ENCODE data around the gene ASTL.
"Not testable (repeated sequence)": the region's sequence is repeated elsewhere in the genome, so short reads cannot be mapped to it uniquely, and the experiment has no call there.

The ASTL gene

DNA sequence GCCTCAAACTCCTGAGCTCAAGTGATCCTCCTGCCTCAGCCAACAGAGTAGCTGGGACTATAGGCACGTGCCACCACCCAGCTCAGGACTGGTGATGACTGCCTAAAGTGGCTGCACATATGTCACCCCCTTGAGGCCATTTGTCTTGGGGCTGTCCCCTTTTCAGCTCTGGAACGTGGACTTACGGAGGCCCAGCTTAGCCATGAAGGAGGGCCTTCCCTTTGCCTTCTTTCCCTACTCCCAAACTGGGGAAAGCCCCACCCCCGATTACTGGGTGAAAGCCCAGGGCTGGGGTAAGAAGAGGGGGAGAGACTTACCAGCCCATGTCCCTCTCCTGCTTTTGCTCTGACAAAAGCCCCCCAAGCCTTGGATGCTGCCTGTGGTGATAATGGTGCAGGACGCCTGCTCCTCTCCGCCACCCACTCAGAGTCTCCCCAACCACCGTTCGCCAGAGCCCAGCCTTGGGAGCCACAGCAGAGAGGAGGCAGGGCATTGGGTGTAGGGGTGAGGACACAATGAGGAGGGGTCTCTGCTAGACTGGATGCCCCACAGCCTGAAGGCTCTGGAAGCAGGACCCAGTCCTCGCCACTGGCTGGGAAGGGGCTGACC is 9.4 kb upstream of the ASTL start:
- Mint-ChIP-seq H3K4me1 (peaks cover 71% of the 10 kb centered on the region), H3K27me3 (no peaks in the 10 kb centered on the region), H3K27ac (ENCODE audit: low read depth) (peak overlapping the region; percentile 97), H3K9me3 (no peaks in the 10 kb centered on the region), H3K4me3 (peak overlapping the region; percentile 96), H3K36me3 (ENCODE audit: insufficient read depth) (peaks cover 47% of the 10 kb centered on the region)
- no peak for ATAC-seq (replicated peaks; ENCODE audit: extremely low read depth, poor library complexity, severe bottlenecking)
- no peak for DNase-seq (ENCODE audit: low spot score in 2 of 2)

DNA sequence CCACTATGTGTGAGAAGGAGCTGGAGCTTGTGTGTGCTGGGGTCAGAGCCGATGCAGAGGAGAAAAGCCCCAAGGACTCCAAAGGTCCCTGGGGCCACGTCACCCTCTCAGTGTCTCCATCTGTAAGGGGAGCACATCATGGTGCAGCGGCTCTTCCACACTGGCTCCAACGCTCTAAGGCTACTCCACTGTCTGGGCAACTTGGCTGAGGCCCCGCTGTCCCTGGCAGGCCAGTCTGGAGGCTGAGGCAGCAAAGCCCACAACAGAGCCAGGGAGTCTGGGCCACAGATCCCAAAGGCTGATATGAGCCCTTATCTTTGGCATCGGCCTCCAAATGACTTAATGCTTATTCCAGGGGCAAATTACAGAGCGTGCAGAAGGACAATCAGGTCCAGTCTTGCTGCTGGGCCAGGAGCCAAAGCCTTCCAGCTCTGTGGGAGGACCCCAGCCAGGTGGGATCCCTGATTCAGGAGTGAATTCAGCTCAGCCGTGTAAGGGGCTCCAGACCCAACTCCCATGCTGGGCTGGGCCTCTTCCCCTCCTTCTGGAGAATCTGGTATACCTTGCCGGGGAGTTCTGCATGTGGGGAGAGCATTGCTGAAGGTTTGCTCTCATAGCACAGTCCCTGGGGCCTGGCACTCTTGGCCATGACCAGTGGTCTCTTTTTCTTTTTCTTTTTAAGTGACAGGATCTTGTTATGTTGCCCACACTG is 8.7 kb upstream of the ASTL start:
- Mint-ChIP-seq H3K4me3 (peak overlapping the region; percentile 96), H3K4me1 (peaks cover 75% of the 10 kb centered on the region), H3K36me3 (ENCODE audit: insufficient read depth) (peaks cover 52% of the 10 kb centered on the region), H3K27ac (ENCODE audit: low read depth) (peak overlapping the region; percentile 97), H3K9me3 (no peaks in the 10 kb centered on the region), H3K27me3 (no peaks in the 10 kb centered on the region)
- no peak for DNase-seq (ENCODE audit: low spot score in 2 of 2)
- no peak for ATAC-seq (replicated peaks; ENCODE audit: extremely low read depth, poor library complexity, severe bottlenecking)

DNA sequence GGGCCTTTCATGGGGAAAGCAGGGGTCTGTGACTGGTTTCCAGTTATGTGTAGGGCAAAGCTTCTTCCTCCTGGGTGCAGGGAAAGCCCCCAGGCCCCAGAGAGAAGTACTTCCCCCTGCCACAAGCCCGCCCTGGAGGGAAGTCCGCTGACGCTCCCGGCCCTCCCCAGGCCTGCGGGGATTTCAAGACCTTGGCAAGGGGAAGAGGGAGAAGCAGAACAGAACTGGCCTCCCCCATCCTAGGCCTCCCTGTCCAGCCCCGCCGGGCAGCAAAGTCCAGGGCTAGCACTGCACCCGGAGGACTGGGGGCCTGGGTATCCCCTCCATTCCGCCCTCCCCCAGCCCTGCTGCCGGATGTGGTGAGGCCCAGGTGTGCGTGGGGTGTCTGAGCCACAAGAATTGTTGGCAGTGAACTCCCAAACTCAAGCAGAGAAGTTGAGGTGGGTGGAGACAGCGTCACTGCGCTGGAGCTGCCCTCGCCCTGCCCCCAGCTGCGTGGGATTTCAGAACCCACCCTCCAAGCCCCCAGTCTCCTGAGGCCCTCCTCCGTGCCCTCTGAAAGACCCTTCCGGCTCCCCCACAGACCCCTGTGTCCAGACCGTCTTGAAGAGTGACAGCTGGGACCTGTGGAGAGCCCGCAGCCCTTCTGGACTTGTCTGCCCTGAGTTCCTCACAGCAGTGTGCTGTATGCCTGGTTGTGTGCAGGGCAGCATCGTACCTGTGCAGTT is 8.0 kb upstream of the ASTL start:
- Mint-ChIP-seq H3K4me1 (peaks cover 76% of the 10 kb centered on the region), H3K36me3 (ENCODE audit: insufficient read depth) (peaks cover 55% of the 10 kb centered on the region)

GRCh38 chr2:96145848-96146152 is 7.5 kb upstream of the ASTL start:
- no peaks in the 10 kb centered on the region for H3K27me3 Mint-ChIP-seq
- no peaks in the 10 kb centered on the region for H3K9me3 Mint-ChIP-seq
- ATAC-seq (replicated peaks; ENCODE audit: extremely low read depth, poor library complexity, severe bottlenecking) (no peak), DNase-seq (ENCODE audit: low spot score in 2 of 2) (no peak)
- peak overlapping the region; percentile 96 for H3K4me3 Mint-ChIP-seq
- H3K27ac Mint-ChIP-seq (ENCODE audit: low read depth), result peak overlapping the region; percentile 97
- H3K36me3 Mint-ChIP-seq (ENCODE audit: insufficient read depth), result peaks cover 55% of the 10 kb centered on the region
- peaks cover 76% of the 10 kb centered on the region for H3K4me1 Mint-ChIP-seq

More for the DNA sequence above, 8.0 kb upstream of the ASTL start:
- peak; percentile 44 for ATAC-seq (replicated peaks; ENCODE audit: extremely low read depth, poor library complexity, severe bottlenecking)
- DNase-seq (ENCODE audit: low spot score in 2 of 2), result peak; percentile 74 to 87
- H3K9me3 Mint-ChIP-seq, result no peaks in the 10 kb centered on the region
- H3K4me3 Mint-ChIP-seq, result peak overlapping the region; percentile 96
- H3K27me3 Mint-ChIP-seq, result no peaks in the 10 kb centered on the region
- H3K27ac Mint-ChIP-seq (ENCODE audit: low read depth), result peak overlapping the region; percentile 97

- peak; percentile 50 for ATAC-seq (replicated peaks; ENCODE audit: extremely low read depth, poor library complexity, severe bottlenecking)
- peak within 1 kb of the TSS; percentile 96 for H3K4me3 Mint-ChIP-seq
- no peaks in the 10 kb centered on the region for H3K27me3 Mint-ChIP-seq
- H3K9me3 Mint-ChIP-seq, result no peaks in the 10 kb centered on the region
- H3K27ac Mint-ChIP-seq (ENCODE audit: low read depth), result peak within 1 kb of the TSS; percentile 97
- peaks cover 76% of the 10 kb centered on the region for H3K4me1 Mint-ChIP-seq
- peaks cover 54% of the 10 kb centered on the region for H3K36me3 Mint-ChIP-seq (ENCODE audit: insufficient read depth)
- DNase-seq (ENCODE audit: low spot score in 2 of 2), result peak; percentile 80 to 88
Observed at GRCh38 chr2:96145036-96145847, 6.9 kb upstream of the ASTL start, which contains the start of gene DUSP2. Gene DUSP2, minus strand, starts transcription at chr2:96145440. Its CDS starts 86 bp downstream, at chr2:96145354.

- peaks cover 76% of the 10 kb centered on the region for H3K4me1 Mint-ChIP-seq
- no peak for ATAC-seq (replicated peaks; ENCODE audit: extremely low read depth, poor library complexity, severe bottlenecking)
- H3K9me3 Mint-ChIP-seq, result no peaks in the 10 kb centered on the region
Observed at GRCh38 chr2:96144481-96145035, 6.3 kb upstream of the ASTL start.

GRCh38 chr2:96143848-96144480 is 5.7 kb upstream of the ASTL start:
- H3K4me3 Mint-ChIP-seq, result peak overlapping the region; percentile 96
- peak overlapping the region; percentile 97 for H3K27ac Mint-ChIP-seq (ENCODE audit: low read depth)
- ATAC-seq (replicated peaks; ENCODE audit: extremely low read depth, poor library complexity, severe bottlenecking) (no peak), DNase-seq (ENCODE audit: low spot score in 2 of 2) (no peak)
- peaks cover 54% of the 10 kb centered on the region for H3K36me3 Mint-ChIP-seq (ENCODE audit: insufficient read depth)
- H3K4me1 Mint-ChIP-seq, result peaks cover 75% of the 10 kb centered on the region
- H3K9me3 Mint-ChIP-seq, result no peaks in the 10 kb centered on the region
- no peaks in the 10 kb centered on the region for H3K27me3 Mint-ChIP-seq

More at GRCh38 chr2:96144481-96145035, 6.3 kb upstream of the ASTL start:
- no peak for DNase-seq (ENCODE audit: low spot score in 2 of 2)
- H3K27me3 Mint-ChIP-seq, result no peaks in the 10 kb centered on the region
- H3K36me3 Mint-ChIP-seq (ENCODE audit: insufficient read depth), result peaks cover 54% of the 10 kb centered on the region
- H3K27ac Mint-ChIP-seq (ENCODE audit: low read depth), result peak overlapping the region; percentile 97
- H3K4me3 Mint-ChIP-seq, result peak overlapping the region; percentile 96

- H3K4me1 Mint-ChIP-seq, result peaks cover 75% of the 10 kb centered on the region
- H3K9me3 Mint-ChIP-seq, result no peaks in the 10 kb centered on the region
- H3K27ac Mint-ChIP-seq (ENCODE audit: low read depth), result peak overlapping the region; percentile 97
- ATAC-seq (replicated peaks; ENCODE audit: extremely low read depth, poor library complexity, severe bottlenecking), result no peak
- peak overlapping the region; percentile 96 for H3K4me3 Mint-ChIP-seq
- no peaks in the 10 kb centered on the region for H3K27me3 Mint-ChIP-seq
- DNase-seq (ENCODE audit: low spot score in 2 of 2), result no peak
- peaks cover 53% of the 10 kb centered on the region for H3K36me3 Mint-ChIP-seq (ENCODE audit: insufficient read depth)
Observed at GRCh38 chr2:96143231-96143847, 5.0 kb upstream of the ASTL start.

GRCh38 chr2:96142217-96143113 is 4.2 kb upstream of the ASTL start:
- ATAC-seq (replicated peaks; ENCODE audit: extremely low read depth, poor library complexity, severe bottlenecking), result peak; percentile 7
- Mint-ChIP-seq H3K4me1 (peaks cover 75% of the 10 kb centered on the region), H3K36me3 (ENCODE audit: insufficient read depth) (peaks cover 53% of the 10 kb centered on the region), H3K9me3 (no peaks in the 10 kb centered on the region), H3K27me3 (no peaks in the 10 kb centered on the region), H3K27ac (ENCODE audit: low read depth) (peak overlapping the region; percentile 97), H3K4me3 (peak overlapping the region; percentile 96)
- DNase-seq (ENCODE audit: low spot score in 2 of 2), result peak; percentile 64 to 73

- DNase-seq (ENCODE audit: low spot score in 2 of 2); H3K27me3 Mint-ChIP-seq; ATAC-seq (replicated peaks; ENCODE audit: extremely low read depth, poor library complexity, severe bottlenecking); H3K9me3 Mint-ChIP-seq: not testable (repeated sequence)
- H3K36me3 Mint-ChIP-seq (ENCODE audit: insufficient read depth), result peaks cover 55% of the 10 kb centered on the region
- peaks cover 73% of the 10 kb centered on the region for H3K4me1 Mint-ChIP-seq
- H3K4me3 Mint-ChIP-seq, result peak overlapping the region; percentile 96
- H3K27ac Mint-ChIP-seq (ENCODE audit: low read depth), result peak overlapping the region; percentile 32
Observed at GRCh38 chr2:96141624-96141967, 3.3 kb upstream of the ASTL start.

Data from central memory CD8-positive, alpha-beta T cell (primary cell).